HG03066 (cell line): Measurements from ENCODE around the gene DAB2IP.
"Not testable (repeated sequence)": the region's sequence is repeated elsewhere in the genome, so short reads cannot be mapped to it uniquely, and the experiment has no call there.

Source experiments
- ATAC-seq: cut with Tn5 transposase; IDR thresholded peaks from one replicate; pipeline ENCODE4 v1.9.1; 2021; ENCODE audit warnings: low read depth; ENCODE audit not compliant: unreplicated experiment

The DAB2IP gene

GRCh38 chr9:121782514-121783110, 131.2 kb downstream of the DAB2IP start:
- no peak for ATAC-seq

GRCh38 chr9:121783111-121783510, 131.7 kb downstream of the DAB2IP start:
- ATAC-seq: no peak

GRCh38 chr9:121783521-121784507, 132.4 kb downstream of the DAB2IP start:
- ATAC-seq: no peak

- ATAC-seq: no peak
Observed at GRCh38 chr9:121784731-121785411, 133.4 kb downstream of the DAB2IP start.

GRCh38 chr9:121785673-121786542, 134.5 kb downstream of the DAB2IP start:
- ATAC-seq: no peak

GRCh38 chr9:121786543-121786948, 135.1 kb downstream of the DAB2IP start:
- no peak for ATAC-seq

GRCh38 chr9:121786998-121787422, 135.6 kb downstream of the DAB2IP start:
- no peak for ATAC-seq

GRCh38 chr9:121788686-121789366, 137.4 kb downstream of the DAB2IP start:
- no peak for ATAC-seq

GRCh38 chr9:121790841-121791240, 139.4 kb downstream of the DAB2IP start:
- ATAC-seq: no peak

GRCh38 chr9:121792476-121792875, 141.0 kb downstream of the DAB2IP start:
- ATAC-seq: not testable (repeated sequence)

- ATAC-seq: not testable (repeated sequence)
Observed at GRCh38 chr9:121794334-121794733, 142.9 kb downstream of the DAB2IP start.

- ATAC-seq: no peak
Observed at GRCh38 chr9:121797081-121797480, 145.6 kb downstream of the DAB2IP start.

- ATAC-seq: no peak
Observed at GRCh38 chr9:121798941-121799340, 147.5 kb downstream of the DAB2IP start.

- no peak for ATAC-seq
Observed at GRCh38 chr9:121800376-121800775, 148.9 kb downstream of the DAB2IP start.

- no peak for ATAC-seq
Observed at GRCh38 chr9:121801579-121801978, 150.1 kb downstream of the DAB2IP start.

GRCh38 chr9:121802753-121803152, 151.3 kb downstream of the DAB2IP start:
- ATAC-seq: no peak

GRCh38 chr9:121807069-121807822, 155.8 kb downstream of the DAB2IP start:
- no peak for ATAC-seq

- no peak for ATAC-seq
Observed at GRCh38 chr9:121807823-121808278, 156.4 kb downstream of the DAB2IP start.

GRCh38 chr9:121808781-121809180, 157.3 kb downstream of the DAB2IP start:
- ATAC-seq: no peak
